HG03064 (cell line): ENCODE data around the gene CALML4.

Experiments
- ATAC-seq: cut with Tn5 transposase; IDR thresholded peaks from one replicate; pipeline ENCODE4 v1.9.1; 2021; ENCODE audit warnings: low read depth; ENCODE audit not compliant: unreplicated experiment

Gene CALML4

GRCh38 chr15:68154923-68155559, 50.1 kb downstream of the CALML4 start:
- ATAC-seq = no peak

GRCh38 chr15:68152342-68152741, 52.8 kb downstream of the CALML4 start:
- ATAC-seq = no peak

- no peak for ATAC-seq
Measured at GRCh38 chr15:68151277-68151676, 53.9 kb downstream of the CALML4 start.

GRCh38 chr15:68150187-68150586, 54.9 kb downstream of the CALML4 start:
- no peak for ATAC-seq

- ATAC-seq = no peak
Measured at GRCh38 chr15:68149059-68149458, 56.1 kb downstream of the CALML4 start.

GRCh38 chr15:68148039-68148438, 57.1 kb downstream of the CALML4 start:
- ATAC-seq = no peak

GRCh38 chr15:68145706-68146105, 59.4 kb downstream of the CALML4 start:
- no peak for ATAC-seq

GRCh38 chr15:68143785-68144184, 61.3 kb downstream of the CALML4 start:
- no peak for ATAC-seq

- no peak for ATAC-seq
Measured at GRCh38 chr15:68143129-68143528, 62.0 kb downstream of the CALML4 start.
